ENCODE data around the gene CD81. TPM values are rescaled to one million over a fixed set of nuclear protein-coding genes. Genes with fewer than 3 reads are reported as not detected.

Gene CD81
- total RNA-seq, 4 donors from 2014 or later: 54.5 to 87.0 (median 66.8) TPM

DNA sequence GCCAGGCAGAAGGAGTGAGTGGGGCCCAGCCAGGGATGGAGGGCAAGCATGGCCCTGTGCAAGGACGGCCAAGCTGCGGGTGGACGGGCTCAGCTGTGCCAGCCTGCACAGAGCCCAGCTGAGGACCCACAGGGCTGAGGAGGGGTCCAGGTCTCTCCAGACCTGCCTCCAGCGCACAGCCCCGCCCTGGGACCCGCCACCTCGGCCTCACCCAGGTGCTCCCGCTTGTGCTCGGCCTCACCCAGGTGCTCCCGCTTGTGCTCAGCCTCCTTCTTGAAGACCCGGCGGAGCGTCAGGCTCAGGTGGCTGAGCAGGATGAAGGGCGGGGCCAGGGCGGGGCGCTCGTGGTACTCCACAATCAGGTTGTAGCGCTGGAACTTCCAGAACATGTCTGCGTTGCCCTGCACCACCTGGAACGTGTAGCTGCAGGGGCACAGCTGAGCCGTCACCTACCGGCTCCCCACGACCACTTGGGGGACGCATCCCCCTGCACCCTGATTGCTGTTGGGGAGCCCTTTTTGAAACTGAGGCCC, 29.8 kb downstream of the CD81 start:
- no peak overlapping the region for H3K27ac ChIP-seq
- no peaks in the 10 kb centered on the region for H3K9me3 ChIP-seq
- TF ChIP-seq, protein P1, sequence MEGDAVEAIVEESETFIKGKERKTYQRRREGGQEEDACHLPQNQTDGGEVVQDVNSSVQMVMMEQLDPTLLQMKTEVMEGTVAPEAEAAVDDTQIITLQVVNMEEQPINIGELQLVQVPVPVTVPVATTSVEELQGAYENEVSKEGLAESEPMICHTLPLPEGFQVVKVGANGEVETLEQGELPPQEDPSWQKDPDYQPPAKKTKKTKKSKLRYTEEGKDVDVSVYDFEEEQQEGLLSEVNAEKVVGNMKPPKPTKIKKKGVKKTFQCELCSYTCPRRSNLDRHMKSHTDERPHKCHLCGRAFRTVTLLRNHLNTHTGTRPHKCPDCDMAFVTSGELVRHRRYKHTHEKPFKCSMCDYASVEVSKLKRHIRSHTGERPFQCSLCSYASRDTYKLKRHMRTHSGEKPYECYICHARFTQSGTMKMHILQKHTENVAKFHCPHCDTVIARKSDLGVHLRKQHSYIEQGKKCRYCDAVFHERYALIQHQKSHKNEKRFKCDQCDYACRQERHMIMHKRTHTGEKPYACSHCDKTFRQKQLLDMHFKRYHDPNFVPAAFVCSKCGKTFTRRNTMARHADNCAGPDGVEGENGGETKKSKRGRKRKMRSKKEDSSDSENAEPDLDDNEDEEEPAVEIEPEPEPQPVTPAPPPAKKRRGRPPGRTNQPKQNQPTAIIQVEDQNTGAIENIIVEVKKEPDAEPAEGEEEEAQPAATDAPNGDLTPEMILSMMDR (IDR thresholded peaks at IDR 0.05 in 4 of 5, conservative IDR thresholded peaks at IDR 0.05 in 1 of 5): no peak
- no peak for TF ChIP-seq POLR2A (IDR thresholded peaks at IDR 0.05)
- peaks cover 0 to 15% of the 10 kb centered on the region in 2 donors for H3K36me3 ChIP-seq
- no peak for ATAC-seq
- peaks cover 5% of the 10 kb centered on the region in 2 donors for H3K4me1 ChIP-seq
- intact Hi-C loops (cut with DNase I; ENCODE audit: low total_unique reads): no loop called here
- no peak for DNase-seq
- H3K27me3 ChIP-seq: no peaks in the 10 kb centered on the region
- no peak overlapping the region for H3K4me3 ChIP-seq
- in situ Hi-C loops (cut with MboI; ENCODE audit: low sequenced_read_pairs in 4 of 4): loop anchor here in 2 of 4 donors (25.0 kb wide), 1 partner anchor 220 kb away; no protein-coding TSS in a partner anchor

DNA sequence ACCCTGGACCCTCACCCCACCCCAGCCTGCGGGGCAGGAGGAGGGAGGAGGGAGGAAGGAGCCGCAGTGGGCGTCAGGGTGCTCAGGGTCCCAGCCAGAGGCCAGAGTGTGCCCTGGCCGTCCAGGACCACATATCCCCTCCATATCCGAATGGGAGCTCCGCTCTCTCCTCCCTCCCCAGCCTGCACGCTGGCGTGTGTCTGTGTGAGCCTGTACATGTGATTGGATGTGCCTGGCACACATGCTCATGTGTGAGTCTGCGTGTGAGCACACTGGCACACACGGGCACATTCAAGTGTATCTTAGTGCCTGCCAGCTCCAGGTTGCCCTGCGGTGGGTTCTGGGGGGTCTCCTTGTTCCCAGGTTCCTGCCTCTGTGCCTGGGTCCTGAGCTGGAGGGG, 31.6 kb downstream of the CD81 start:
- Histone ChIP-seq H3K27ac (no peak overlapping the region), H3K4me1 (no peaks in the 10 kb centered on the region), H3K27me3 (no peaks in the 10 kb centered on the region), H3K4me3 (no peak overlapping the region), H3K9me3 (no peaks in the 10 kb centered on the region), H3K36me3 (no peaks in the 10 kb centered on the region)
- in situ Hi-C loops (cut with MboI; ENCODE audit: low sequenced_read_pairs in 4 of 4) (loop anchor here in 2 of 4 donors (25.0 kb wide), 1 partner anchor 221 kb away; no protein-coding TSS in a partner anchor), intact Hi-C loops (cut with DNase I; ENCODE audit: low total_unique reads) (no loop called here)
- DNase-seq (no peak), ATAC-seq (no peak)
- TF ChIP-seq POLR2A (IDR thresholded peaks at IDR 0.05): no peak

DNA sequence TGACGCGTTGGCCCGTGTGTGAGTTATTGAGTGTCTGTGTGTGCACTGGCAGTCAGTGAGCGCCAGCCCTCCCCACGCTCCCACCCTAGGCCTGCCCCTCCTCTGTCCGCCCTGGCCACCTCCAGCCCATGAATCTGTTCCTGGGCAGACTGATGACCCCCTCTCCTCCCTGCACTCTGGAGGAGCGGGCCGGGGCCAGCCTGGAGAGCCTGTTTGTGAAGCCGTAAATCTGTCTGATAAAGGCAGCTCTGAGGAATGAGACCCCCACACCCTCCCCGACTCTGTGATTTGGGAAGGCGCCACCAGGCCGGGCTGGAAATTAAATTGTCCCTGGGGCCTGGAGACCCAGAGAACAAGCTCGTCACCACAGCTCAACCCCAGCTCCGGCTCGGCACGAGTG, 32.0 kb downstream of the CD81 start:
- Histone ChIP-seq H3K4me1 (no peaks in the 10 kb centered on the region), H3K27ac (no peak overlapping the region), H3K4me3 (no peak overlapping the region), H3K36me3 (no peaks in the 10 kb centered on the region), H3K27me3 (no peaks in the 10 kb centered on the region), H3K9me3 (no peaks in the 10 kb centered on the region)
- in situ Hi-C loops (cut with MboI; ENCODE audit: low sequenced_read_pairs in 4 of 4) (loop anchor here in 2 of 4 donors (25.0 kb wide), 1 partner anchor 222 kb away; no protein-coding TSS in a partner anchor), intact Hi-C loops (cut with DNase I; ENCODE audit: low total_unique reads) (no loop called here)
- ATAC-seq (no peak), DNase-seq (no peak)
- TF ChIP-seq POLR2A (IDR thresholded peaks at IDR 0.05): no peak
- TF ChIP-seq, protein P1 (IDR thresholded peaks at IDR 0.05 in 4 of 5, conservative IDR thresholded peaks at IDR 0.05 in 1 of 5): no peak

DNA sequence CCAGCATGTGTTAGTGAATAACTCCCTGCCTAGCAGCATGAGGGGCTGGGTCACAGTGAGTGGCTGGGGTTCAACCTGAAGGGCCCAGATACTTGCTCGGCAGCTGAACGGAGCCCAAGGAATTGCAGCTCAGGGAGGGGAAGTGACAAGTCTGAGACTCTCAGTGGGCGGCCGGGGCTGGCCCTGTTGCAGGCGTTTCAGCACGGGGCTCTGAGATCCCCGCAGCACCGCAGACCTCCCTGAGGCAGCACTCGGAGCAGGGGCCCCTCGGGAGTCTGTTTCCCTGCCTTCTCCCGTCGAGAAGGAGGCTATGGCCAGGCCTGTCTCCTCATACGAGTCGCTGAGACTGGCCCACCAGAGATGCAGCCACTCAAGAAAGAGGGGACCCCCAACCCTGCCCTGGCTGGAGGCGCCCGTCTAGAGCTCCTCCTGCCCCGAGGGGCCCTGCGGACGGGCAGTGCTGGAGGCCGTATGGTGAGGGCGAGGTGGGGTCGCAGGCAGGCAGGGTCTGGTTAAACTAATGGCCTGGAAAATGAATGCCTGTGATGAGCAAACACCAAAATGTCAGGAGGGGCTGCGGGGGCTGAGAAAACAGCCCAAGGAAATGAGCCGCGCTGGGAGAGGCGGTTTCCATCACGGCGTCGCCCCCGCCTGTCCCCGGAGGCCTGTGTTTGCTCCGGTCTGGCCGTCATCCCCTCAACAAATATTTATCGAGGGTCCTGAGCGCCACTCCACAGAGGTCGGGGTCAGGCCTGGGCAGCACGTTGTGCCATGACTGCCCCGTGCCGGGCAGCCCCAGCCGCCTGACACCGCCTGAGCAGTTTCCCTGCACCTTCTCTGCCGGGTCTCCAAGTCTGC, 32.7 kb downstream of the CD81 start:
- Histone ChIP-seq H3K4me3 (no peak overlapping the region), H3K27ac (no peak overlapping the region), H3K27me3 (no peaks in the 10 kb centered on the region), H3K9me3 (no peaks in the 10 kb centered on the region), H3K4me1 (no peaks in the 10 kb centered on the region), H3K36me3 (no peaks in the 10 kb centered on the region)
- DNase-seq (no peak), ATAC-seq (no peak)
- intact Hi-C loops (cut with DNase I; ENCODE audit: low total_unique reads) (no loop called here), in situ Hi-C loops (cut with MboI; ENCODE audit: low sequenced_read_pairs in 4 of 4) (loop anchor here in 2 of 4 donors (25.0 kb wide), 1 partner anchor 223 kb away; no protein-coding TSS in a partner anchor)
- no peak for TF ChIP-seq POLR2A (IDR thresholded peaks at IDR 0.05)
- TF ChIP-seq, protein P1 (IDR thresholded peaks at IDR 0.05 in 4 of 5, conservative IDR thresholded peaks at IDR 0.05 in 1 of 5): no peak

DNA sequence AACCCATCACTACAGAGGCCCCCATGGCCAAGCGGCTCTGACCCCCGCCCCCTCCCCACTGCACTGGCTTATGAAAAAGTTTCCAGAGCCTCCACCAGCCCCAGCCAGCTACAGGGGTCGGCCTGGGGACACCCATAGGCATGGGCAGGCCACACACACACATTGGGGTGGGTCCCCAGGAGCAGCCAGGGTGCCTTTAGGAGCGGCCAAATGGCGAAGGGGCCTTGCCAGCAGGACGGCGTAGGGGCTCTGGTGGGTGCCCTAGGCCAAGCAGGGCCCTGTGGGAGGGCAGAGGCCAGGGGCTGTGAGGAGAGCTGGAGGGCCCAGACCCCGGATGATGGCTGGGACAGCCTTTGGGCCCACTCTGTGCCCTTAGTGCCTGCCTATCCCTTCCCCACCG, 33.5 kb downstream of the CD81 start:
- ATAC-seq (no peak), DNase-seq (no peak)
- no peaks in the 10 kb centered on the region for H3K36me3 ChIP-seq
- no peaks in the 10 kb centered on the region for H3K27me3 ChIP-seq
- intact Hi-C loops (cut with DNase I; ENCODE audit: low total_unique reads) (no loop called here), in situ Hi-C loops (cut with MboI; ENCODE audit: low sequenced_read_pairs in 4 of 4) (loop anchor here in 2 of 4 donors (25.0 kb wide), 1 partner anchor 223 kb away; no protein-coding TSS in a partner anchor)
- H3K4me1 ChIP-seq: no peaks in the 10 kb centered on the region
- no peak overlapping the region for H3K4me3 ChIP-seq
- no peak overlapping the region for H3K27ac ChIP-seq
- TF ChIP-seq, protein P1 (IDR thresholded peaks at IDR 0.05 in 4 of 5, conservative IDR thresholded peaks at IDR 0.05 in 1 of 5): no peak
- no peak for TF ChIP-seq POLR2A (IDR thresholded peaks at IDR 0.05)
- H3K9me3 ChIP-seq: no peaks in the 10 kb centered on the region

All from gastrocnemius medialis (tissue), 4 donors.